Frontal cortex (tissue), 4 donors: ENCODE data around the gene SNRPB2. TPM values are rescaled to one million over a fixed set of nuclear protein-coding genes. Genes with fewer than 3 reads are reported as not detected.

Experiments used
- DNase-seq, 2 donors: peaks; one replicate each; pipeline ENCODE4 v3.0.0; 2012; ENCODE audit warnings: low spot score in 2 of 2
- FAIRE-seq: peaks from 2 replicates; lab custom pipeline; 2012; peaks lifted over from hg19 to GRCh38; lab: Jason Lieb, UNC
- small RNA-seq: library from RNA; depleted of rRNA; stranded (forward); fragments of <200 nt; gene quantifications from one replicate; pipeline ENCODE3, GENCODE V24; 2014
- total RNA-seq: library from RNA; depleted of rRNA; stranded (reverse); fragments of >200 nt; gene quantifications from one replicate; pipeline ENCODE4 v1.2.3, GENCODE V29; 2014
- donor health status: control.
- donor health status: control.
- donor health status: control.

Gene SNRPB2
- total RNA-seq, 1 donor from 2014 or later, result 71.7 TPM

DNA sequence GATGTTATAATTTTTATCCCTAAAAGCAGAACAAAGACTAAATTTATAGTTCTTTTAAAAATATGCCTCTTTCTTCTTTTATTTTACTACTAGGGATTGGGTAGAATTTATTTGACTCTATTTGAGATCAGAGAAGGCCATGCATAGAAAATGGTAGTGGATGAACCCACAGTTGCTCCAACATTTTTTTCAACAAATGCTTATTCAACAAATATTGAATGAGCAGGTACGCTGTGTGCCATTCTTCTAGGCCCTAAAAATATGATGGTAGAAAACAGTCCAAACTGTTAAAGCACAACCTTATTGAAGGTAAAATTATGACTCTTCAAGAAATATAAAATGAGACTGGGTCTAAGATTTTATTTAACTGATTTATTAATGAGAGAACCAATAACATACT is 48.3 kb downstream of the SNRPB2 start:
- no peak for DNase-seq
- FAIRE-seq, result no peak

DNA sequence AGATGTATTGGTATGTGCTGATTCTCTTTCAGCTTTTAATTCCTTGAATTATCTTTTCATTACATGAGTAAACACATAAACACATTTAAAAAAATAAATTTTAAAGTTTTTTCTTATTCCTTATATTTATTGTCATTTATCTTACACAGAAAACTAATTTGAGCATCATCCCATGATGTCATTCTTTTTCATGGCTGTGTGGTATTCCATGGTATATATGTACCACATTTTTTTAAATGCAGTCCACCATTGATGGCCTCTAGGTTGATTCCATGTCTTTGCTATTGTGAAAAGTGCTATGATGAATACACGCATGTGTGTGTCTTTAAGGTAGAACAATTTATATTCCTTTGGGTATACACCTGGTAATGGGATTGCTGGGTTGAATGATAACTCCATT is 51.7 kb downstream of the SNRPB2 start:
- no peak for FAIRE-seq
- no peak for DNase-seq

DNA sequence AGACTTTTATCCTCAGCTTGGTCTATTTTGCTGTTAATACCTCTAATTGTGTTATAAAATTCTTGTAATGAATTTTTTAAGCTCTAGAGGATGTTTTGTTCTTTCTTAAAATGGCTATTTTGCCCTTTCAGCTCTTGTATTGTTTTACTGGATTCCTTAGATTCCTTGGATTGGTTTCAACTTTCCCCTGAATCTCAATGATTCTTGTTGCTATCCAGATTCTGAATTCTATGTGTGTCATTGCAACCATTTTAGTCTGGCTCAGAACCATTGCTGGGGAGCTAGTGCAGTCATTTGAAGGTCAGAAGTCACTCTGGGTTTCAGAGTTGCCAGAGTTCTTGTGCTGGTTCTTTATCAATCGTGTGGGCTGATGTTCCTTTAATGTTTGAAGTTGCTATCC is 55.4 kb downstream of the SNRPB2 start:
- FAIRE-seq (no peak), DNase-seq (no peak)

Small RNA genes within 50 kb of the gene (small RNA-seq; reads per million reads assigned to genes)
- gene AL135938.1, result not detected

Other genes starting within 250 kb of the SNRPB2 start
- 70.1 TPM for gene KIF16B, start 156.6 kb upstream of the SNRPB2 start, total RNA-seq
- 0.82 TPM for gene OTOR, start 18.3 kb downstream of the SNRPB2 start, total RNA-seq